RWPE1 (cell line): ENCODE measurements around the gene KRTAP19-4.
"Not testable (repeated sequence)": the region's sequence is repeated elsewhere in the genome, so short reads cannot be mapped to it uniquely, and the experiment has no call there.

Experiments used
- CTCF ChIA-PET: fragments of 350-600 bp; sonication (Branson Sonifier 250); formaldehyde crosslinking; extraction: SDS; loops from one replicate; lab custom pipeline; 2021; lab: Yijun Ruan, JAX
- POLR2A ChIA-PET: fragments of 400-600 bp; formaldehyde crosslinking; extraction: SDS; loops from one replicate; lab custom pipeline; 2020; ENCODE audit warnings: antibody characterized with exemption; ENCODE audit not compliant: low non-redundant PET; lab: Yijun Ruan, JAX
- DNase-seq: peaks from one replicate; pipeline ENCODE4 v3.0.0; 2012; ENCODE audit warnings: low spot score
- H3K27ac ChIP-seq: fragments of 450-650 bp; 2 replicates; pipeline ENCODE4 v1.5.1; 2017
- TF ChIP-seq, protein P1 (sequence below): fragments of 450-650 bp; conservative IDR thresholded peaks from 2 replicates; pipeline ENCODE4 v1.5.1; 2017; ENCODE audit warnings: low read depth, mild to moderate bottlenecking

KRTAP19-4 gene, protein sequence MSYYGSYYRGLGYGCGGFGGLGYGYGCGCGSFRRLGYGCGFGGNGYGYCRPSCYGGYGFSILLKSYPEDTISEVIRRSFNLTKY

DNA sequence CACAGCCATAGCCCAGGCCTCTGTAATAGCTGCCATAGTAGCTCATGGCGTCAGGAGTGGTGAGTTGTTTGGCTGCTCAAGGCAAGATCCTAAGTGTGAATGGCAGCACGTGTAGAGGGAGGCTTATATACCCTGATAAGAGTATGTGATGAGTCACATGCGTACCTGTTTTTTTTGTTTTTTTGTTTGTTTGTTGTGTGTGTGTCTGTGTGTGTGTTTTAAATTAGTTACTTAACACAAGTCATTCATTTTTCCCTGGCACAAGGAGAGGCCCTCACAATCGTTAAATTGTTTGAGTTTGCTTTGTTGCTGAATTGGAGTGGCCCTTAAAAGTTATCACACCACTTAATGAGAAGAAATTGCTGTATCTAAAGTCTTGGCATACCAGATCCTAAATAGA is at the start of gene KRTAP19-4:
TSS of gene KRTAP19-4 (minus strand) at position 101 of the 400 bp plus-strand sequence. CDS start at position 46, 55 bp downstream.
- DNase-seq = no peak
- ChIA-PET CTCF (interaction anchor here (0.6 to 0.7 kb wide), 2 partner anchors 49 to 278 kb away, joined by 4 read pairs; no protein-coding TSS in a partner anchor), POLR2A (no interaction called here)
- TF ChIP-seq, protein P1, sequence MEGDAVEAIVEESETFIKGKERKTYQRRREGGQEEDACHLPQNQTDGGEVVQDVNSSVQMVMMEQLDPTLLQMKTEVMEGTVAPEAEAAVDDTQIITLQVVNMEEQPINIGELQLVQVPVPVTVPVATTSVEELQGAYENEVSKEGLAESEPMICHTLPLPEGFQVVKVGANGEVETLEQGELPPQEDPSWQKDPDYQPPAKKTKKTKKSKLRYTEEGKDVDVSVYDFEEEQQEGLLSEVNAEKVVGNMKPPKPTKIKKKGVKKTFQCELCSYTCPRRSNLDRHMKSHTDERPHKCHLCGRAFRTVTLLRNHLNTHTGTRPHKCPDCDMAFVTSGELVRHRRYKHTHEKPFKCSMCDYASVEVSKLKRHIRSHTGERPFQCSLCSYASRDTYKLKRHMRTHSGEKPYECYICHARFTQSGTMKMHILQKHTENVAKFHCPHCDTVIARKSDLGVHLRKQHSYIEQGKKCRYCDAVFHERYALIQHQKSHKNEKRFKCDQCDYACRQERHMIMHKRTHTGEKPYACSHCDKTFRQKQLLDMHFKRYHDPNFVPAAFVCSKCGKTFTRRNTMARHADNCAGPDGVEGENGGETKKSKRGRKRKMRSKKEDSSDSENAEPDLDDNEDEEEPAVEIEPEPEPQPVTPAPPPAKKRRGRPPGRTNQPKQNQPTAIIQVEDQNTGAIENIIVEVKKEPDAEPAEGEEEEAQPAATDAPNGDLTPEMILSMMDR = no peak
- no peak within 1 kb of the TSS for H3K27ac ChIP-seq

- no peak for DNase-seq
- POLR2A ChIA-PET = no interaction called here
- no peak within 1 kb of the TSS for H3K27ac ChIP-seq
- CTCF ChIA-PET = interaction anchor here (0.7 kb wide), 1 partner anchor 108 kb away, joined by 4 read pairs; no protein-coding TSS in a partner anchor
- TF ChIP-seq, protein P1 = no peak
Measured at GRCh38 chr21:30541764-30542163, 44.8 kb upstream of the KRTAP19-4 start, which contains the start of gene KRTAP19-6. KRTAP19-6 (minus strand) TSS chr21:30541864; CDS start chr21:30541833, 31 bp downstream.

DNA sequence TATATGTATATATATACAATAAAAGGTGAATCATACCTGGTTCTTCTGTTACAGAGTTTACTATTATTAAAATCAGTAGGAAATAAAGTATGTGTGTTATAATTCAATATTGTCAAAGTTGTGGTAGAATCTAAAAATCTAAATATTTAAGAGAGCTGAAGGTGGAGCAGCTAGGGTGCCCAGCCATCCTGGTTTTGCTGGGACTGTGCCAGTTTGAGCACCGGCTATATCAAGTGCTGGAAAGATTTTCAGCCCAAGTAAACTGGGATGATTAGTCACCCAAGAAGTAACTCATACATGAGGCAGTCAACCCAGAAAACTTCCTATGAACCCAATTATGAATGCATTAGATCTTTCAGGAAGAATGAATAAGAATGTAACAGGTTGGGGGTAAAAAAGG is 21.9 kb upstream of the KRTAP19-4 start:
- TF ChIP-seq, protein P1 = no peak
- ChIA-PET POLR2A (no interaction called here), CTCF (no interaction called here)

DNA sequence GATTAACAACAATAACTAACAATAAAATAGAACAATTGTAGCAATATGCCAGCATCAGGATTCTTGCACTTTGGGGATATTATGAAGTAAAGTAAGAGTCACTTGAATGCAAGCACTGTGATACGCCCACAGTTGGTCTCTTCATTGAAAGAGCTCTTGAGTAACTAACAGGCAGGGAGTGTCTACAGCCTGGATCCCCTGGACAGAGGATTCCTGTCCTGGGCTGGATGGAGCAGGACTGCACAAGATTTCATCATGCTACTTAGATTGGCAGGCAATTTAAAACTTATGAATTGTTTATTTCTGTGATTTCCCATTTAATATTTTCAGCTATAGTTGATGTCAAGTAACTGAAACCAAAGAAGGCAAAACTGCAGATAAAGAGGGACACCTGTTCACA is 18.7 kb upstream of the KRTAP19-4 start:
- DNase-seq = no peak
- no peak overlapping the region for H3K27ac ChIP-seq
- TF ChIP-seq, protein P1 = no peak
- ChIA-PET CTCF (interaction anchor here (1.2 kb wide), 1 partner anchor 11 kb away, joined by 4 read pairs; no protein-coding TSS in a partner anchor), POLR2A (no interaction called here)

More for the DNA sequence above, 21.9 kb upstream of the KRTAP19-4 start:
- DNase-seq = peak; percentile 1
- H3K27ac ChIP-seq = no peak overlapping the region

- TF ChIP-seq, protein P1 = peak; percentile 40
- DNase-seq, POLR2A ChIA-PET, H3K27ac ChIP-seq: not testable (repeated sequence)
- CTCF ChIA-PET = interaction anchor here (0.6 to 1.0 kb wide), 3 partner anchors 27 to 77 kb away, joined by 3 read pairs; no protein-coding TSS in a partner anchor
Measured at GRCh38 chr21:30505621-30506205, 8.7 kb upstream of the KRTAP19-4 start.

DNA sequence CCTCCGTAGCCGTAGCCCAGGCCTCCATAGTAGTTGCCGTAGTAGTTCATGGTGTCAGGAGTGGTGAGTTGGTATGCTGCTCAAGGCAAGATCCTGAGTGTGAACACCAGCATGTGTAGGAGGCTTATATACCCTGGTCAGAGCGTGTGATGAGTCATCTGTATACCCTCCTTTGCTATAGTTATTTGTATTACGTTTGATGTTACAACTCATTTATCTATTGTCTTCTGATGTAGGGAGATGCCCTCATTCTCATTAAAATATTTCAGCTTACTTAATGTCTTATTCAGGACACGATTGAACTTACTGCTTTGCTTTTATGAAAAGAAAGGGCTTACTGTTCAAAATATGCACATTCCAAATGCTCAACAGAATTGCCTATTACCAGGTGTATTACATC is 5.1 kb upstream of the KRTAP19-4 start, which contains the start of gene KRTAP19-5:
TSS of gene KRTAP19-5 (minus strand) at position 101 of the 400 bp plus-strand sequence. CDS start at position 50, 51 bp downstream.
- ChIA-PET POLR2A (no interaction called here), CTCF (no interaction called here)
- H3K27ac ChIP-seq = no peak within 1 kb of the TSS
- no peak for DNase-seq
- TF ChIP-seq, protein P1 = no peak
